Activated T-cell treated with anti-CD3 and anti-CD28 coated beads for 1 hour (primary cell): Measurements from ENCODE around the gene TRPM4.

Source experiments
- DNase-seq: peaks from one replicate; pipeline ENCODE4 v3.0.0-alpha.2; 2020; ENCODE audit warnings: low read depth

The TRPM4 gene

GRCh38 chr19:49231804-49232203, 74.2 kb downstream of the TRPM4 start:
- DNase-seq = no peak

DNA sequence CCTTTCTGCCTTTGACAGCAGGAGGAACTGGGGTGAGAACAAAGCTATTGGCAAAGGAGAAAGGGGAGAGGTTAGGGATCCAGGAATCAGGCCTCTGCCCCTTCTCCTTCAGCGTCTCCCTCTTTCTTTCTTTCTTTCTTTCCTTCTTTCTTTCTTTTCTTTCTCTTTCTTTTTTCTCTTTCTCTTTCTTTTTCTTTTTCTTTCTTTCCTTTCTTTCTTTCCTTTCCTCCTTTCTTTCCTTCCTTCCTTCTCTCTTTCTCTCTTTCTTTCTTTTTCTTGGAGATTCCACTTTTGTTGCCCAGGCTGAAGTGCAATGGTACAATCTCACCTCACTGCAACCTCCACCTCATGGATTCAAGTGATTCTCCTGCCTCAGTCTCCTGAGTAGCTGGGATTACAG, 75.6 kb downstream of the TRPM4 start:
- no peak for DNase-seq

DNA sequence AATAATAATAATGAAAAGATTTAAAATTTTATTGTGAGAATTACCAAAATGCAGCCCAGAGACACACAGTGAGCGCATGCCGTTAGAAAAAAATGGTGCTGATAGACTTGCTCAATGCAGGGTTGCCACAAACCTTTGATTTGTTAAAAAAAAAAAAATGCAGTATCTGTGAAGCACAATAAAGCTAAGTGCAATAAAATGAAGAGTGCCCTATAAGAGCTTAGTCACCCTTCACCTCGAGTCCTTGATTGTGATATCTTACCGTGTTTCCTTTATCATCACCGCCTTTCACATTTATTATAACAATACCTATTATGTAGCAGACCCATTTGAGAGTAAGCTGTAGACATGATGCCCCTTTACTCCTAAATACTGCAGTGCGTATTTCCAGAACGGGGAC, 84.2 kb downstream of the TRPM4 start:
- no peak for DNase-seq

DNA sequence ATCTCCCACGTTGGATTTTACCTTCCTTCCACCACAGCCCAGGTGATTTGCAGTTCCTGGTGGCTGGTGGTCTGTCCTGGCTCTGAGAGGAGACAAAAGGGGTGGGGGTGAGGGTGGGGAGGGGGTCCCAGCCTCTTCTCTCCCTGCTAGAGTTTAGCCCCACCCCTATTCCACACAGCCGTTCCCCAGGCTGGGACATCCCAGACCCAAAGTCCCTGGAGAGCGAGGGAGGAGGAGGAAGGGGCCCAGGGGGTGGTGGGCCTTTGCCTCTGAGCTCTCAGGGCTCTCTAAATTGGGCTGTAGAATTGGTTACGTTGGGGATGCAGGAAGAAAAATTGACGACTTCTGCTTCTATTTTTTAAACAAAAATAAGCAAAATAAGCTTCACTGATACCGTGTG, 85.5 kb downstream of the TRPM4 start:
- DNase-seq = no peak

DNA sequence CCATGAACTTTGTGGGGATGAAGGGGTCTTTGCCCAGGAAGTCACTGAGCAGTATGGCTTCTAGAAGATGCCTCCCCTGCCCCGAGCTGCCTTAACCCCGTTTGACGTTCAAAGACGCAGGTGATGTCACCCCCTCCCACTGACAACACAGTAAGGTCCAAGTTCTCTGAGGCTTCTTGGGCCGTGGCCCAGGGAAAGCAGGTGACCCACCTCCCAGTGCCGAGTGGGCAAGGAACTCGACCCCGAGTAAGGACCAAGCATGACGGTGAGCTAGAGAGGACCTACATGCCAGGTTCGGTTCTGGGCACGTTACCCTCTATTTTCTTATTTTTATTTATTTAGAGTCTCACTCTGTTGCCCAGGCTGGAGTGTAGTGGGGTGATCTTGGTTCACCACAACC, 86.1 kb downstream of the TRPM4 start:
- no peak for DNase-seq

GRCh38 chr19:49244256-49244655, 86.7 kb downstream of the TRPM4 start:
- no peak for DNase-seq

DNA sequence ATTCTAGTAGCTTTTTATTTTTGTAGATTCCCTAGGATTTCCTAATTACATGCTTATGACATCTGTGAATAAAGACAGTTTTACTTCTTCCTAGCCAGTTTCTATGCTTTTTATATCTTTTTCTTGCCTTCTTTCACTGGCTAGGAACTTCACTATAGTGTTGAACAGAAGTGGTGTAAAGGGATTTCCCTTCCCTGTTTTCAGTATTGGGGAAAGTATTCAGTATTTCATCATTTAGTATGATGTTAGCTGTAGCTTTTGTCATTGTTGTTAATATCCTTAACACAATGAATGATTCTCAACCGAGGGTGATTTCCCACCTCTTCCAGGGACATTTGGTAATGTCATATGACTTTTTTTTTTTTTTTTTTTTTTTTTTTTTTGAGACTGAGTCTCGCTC, 90.1 kb downstream of the TRPM4 start:
- DNase-seq = no peak

DNA sequence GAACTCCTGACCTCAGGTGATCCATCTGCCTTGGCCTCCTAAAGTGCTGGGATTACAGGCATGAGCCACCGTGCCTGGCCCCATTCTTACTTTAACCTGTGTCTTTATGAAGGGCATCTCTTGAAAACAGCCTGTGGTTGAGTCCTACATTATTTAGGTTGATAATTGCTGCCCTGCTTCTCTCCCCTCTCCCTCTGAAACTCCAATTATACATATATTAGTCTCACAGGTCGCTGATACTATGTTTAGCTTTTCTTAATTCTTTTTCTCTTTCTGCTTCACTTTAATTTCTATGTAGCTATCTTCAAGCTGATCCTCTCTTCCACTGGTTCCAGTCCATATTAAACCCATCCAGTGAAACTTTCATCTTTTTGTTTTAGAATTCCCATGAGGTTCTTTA, 92.3 kb downstream of the TRPM4 start:
- no peak for DNase-seq

DNA sequence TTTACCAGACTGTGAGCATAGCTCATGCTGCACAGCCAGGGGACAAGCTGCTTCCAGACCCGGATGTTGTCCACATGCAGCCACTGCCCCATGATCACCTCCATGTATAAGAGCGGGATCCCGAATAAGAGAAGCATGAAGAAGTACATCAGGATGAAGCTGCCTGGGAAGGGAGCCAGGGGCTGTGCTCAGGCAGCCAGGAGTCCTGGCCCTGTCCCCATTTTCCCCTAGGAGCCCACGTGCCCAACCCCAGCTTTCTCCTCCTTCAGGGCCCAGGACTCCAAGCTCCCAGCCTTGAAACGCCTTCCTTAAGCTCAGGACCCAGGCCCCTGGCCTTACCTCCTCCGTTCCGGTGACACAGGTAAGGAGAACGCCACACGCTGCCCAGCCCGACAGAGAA, 98.1 kb downstream of the TRPM4 start:
- DNase-seq = no peak

GRCh38 chr19:49256691-49257090, 99.1 kb downstream of the TRPM4 start:
- DNase-seq = no peak
